OCI-LY1 (cell line): ENCODE measurements around the gene LRRFIP2.

ENCODE experiments used
- H2AFZ ChIP-seq: fragments of 200-600 bp; sonication (generic), shearing (Covaris generic); 2 replicates; pipeline ENCODE4 v1.6.0; 2014; ENCODE audit warnings: antibody characterized with exemption, mild to moderate bottlenecking, low read length
- H3F3A ChIP-seq: fragments of 200-600 bp; sonication (generic), shearing (Covaris generic); 2 replicates; pipeline ENCODE4 v1.6.0; 2014; ENCODE audit warnings: mild to moderate bottlenecking, antibody characterized with exemption, low read length, moderate library complexity; ENCODE audit not compliant: insufficient read depth
- H3K27ac ChIP-seq: fragments of 200-600 bp; sonication (generic); 2 replicates; pipeline ENCODE4 v1.5.1; 2014; ENCODE audit warnings: low read length, mixed run types, mild to moderate bottlenecking, low read depth; ENCODE audit not compliant: poor library complexity, severe bottlenecking
- H3K27me3 ChIP-seq: fragments of 200-600 bp; sonication (generic); 2 replicates; pipeline ENCODE4 v1.6.0; 2014; ENCODE audit warnings: antibody characterized with exemption, mild to moderate bottlenecking, low read length, moderate library complexity; ENCODE audit not compliant: insufficient read depth
- H3K36me3 ChIP-seq: fragments of 200-600 bp; sonication (generic); 2 replicates; pipeline ENCODE4 v1.6.1; 2014; ENCODE audit warnings: mild to moderate bottlenecking, antibody characterized with exemption, low read length, moderate library complexity, mixed read lengths; ENCODE audit not compliant: insufficient read depth
- H3K4me1 ChIP-seq: fragments of 200-600 bp; sonication (generic); 2 replicates; pipeline ENCODE4 v1.5.1; 2014; ENCODE audit warnings: mild to moderate bottlenecking, low read length, moderate library complexity; ENCODE audit not compliant: insufficient read depth, severe bottlenecking
- H3K4me2 ChIP-seq: fragments of 200-600 bp; sonication (generic), shearing (Covaris generic); 2 replicates; pipeline ENCODE4 v1.6.1; 2014; ENCODE audit warnings: low read length
- H3K4me3 ChIP-seq: fragments of 200-600 bp; sonication (generic); 2 replicates; pipeline ENCODE4 v1.5.1; 2014; ENCODE audit warnings: low read length, low read depth, mild to moderate bottlenecking, mixed read lengths; ENCODE audit not compliant: poor library complexity, severe bottlenecking
- H3K79me2 ChIP-seq: fragments of 200-600 bp; shearing (Covaris generic); 2 replicates; pipeline ENCODE4 v1.6.1; 2016; ENCODE audit warnings: mixed run types, low read length, mixed read lengths; ENCODE audit not compliant: insufficient read depth
- H3K9ac ChIP-seq: fragments of 200-600 bp; sonication (generic), shearing (Covaris generic); 2 replicates; pipeline ENCODE4 v1.6.1; 2014; ENCODE audit warnings: mild to moderate bottlenecking, low read length, mixed read lengths
- H3K9me2 ChIP-seq: fragments of 200-600 bp; sonication (generic), shearing (Covaris generic); 2 replicates; pipeline ENCODE4 v1.6.1; 2014; ENCODE audit warnings: low read depth, mild to moderate bottlenecking, low read length, mixed read lengths
- H3K9me3 ChIP-seq: fragments of 200-600 bp; shearing (Covaris generic); 2 replicates; pipeline ENCODE4 v1.6.1; 2014; ENCODE audit warnings: low read length, mixed read lengths
- H4K20me1 ChIP-seq: fragments of 200-600 bp; sonication (generic), shearing (Covaris generic); 2 replicates; pipeline ENCODE4 v1.6.0; 2016; ENCODE audit warnings: mild to moderate bottlenecking, low read length; ENCODE audit not compliant: insufficient read depth
- EZH2 ChIP-seq: fragments of 200-600 bp; sonication (generic), shearing (Covaris generic); IDR thresholded peaks from 2 replicates; pipeline ENCODE4 v1.8.0; 2017; ENCODE audit warnings: borderline replicate concordance, mixed run types, mild to moderate bottlenecking, antibody characterized with exemption, low read length, moderate library complexity, mixed read lengths
- TF ChIP-seq, protein P1 (sequence below): fragments of 200-600 bp; sonication (generic), shearing (Covaris generic); IDR thresholded peaks from 2 replicates; pipeline ENCODE4 v1.5.1; 2017; ENCODE audit warnings: mild to moderate bottlenecking, antibody characterized with exemption, low read length, moderate library complexity, mixed read lengths

LRRFIP2 gene

GRCh38 chr3:37111199-37111598, 63.2 kb downstream of the LRRFIP2 start:
- H3K4me3 ChIP-seq: no peak overlapping the region
- H3K27ac ChIP-seq: no peak overlapping the region
- H3K9me3 ChIP-seq: no peaks in the 10 kb centered on the region
- no peaks in the 10 kb centered on the region for H3K36me3 ChIP-seq
- no peaks in the 10 kb centered on the region for H3F3A ChIP-seq
- no peaks in the 10 kb centered on the region for H3K27me3 ChIP-seq
- no peaks in the 10 kb centered on the region for H4K20me1 ChIP-seq
- no peak overlapping the region for H3K9ac ChIP-seq
- no peaks in the 10 kb centered on the region for H3K4me1 ChIP-seq
- TF ChIP-seq EZH2: no peak
- TF ChIP-seq, protein P1, sequence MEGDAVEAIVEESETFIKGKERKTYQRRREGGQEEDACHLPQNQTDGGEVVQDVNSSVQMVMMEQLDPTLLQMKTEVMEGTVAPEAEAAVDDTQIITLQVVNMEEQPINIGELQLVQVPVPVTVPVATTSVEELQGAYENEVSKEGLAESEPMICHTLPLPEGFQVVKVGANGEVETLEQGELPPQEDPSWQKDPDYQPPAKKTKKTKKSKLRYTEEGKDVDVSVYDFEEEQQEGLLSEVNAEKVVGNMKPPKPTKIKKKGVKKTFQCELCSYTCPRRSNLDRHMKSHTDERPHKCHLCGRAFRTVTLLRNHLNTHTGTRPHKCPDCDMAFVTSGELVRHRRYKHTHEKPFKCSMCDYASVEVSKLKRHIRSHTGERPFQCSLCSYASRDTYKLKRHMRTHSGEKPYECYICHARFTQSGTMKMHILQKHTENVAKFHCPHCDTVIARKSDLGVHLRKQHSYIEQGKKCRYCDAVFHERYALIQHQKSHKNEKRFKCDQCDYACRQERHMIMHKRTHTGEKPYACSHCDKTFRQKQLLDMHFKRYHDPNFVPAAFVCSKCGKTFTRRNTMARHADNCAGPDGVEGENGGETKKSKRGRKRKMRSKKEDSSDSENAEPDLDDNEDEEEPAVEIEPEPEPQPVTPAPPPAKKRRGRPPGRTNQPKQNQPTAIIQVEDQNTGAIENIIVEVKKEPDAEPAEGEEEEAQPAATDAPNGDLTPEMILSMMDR: no peak
- H3K79me2 ChIP-seq: no peaks in the 10 kb centered on the region
- no peak overlapping the region for H2AFZ ChIP-seq
- H3K9me2 ChIP-seq: no peaks in the 10 kb centered on the region
- no peak overlapping the region for H3K4me2 ChIP-seq

GRCh38 chr3:37107846-37108245, 66.5 kb downstream of the LRRFIP2 start:
- H3K9ac ChIP-seq: no peak overlapping the region
- H3K4me3 ChIP-seq: no peak overlapping the region
- TF ChIP-seq, protein P1: no peak
- no peak for TF ChIP-seq EZH2
- no peaks in the 10 kb centered on the region for H3K79me2 ChIP-seq
- H3K4me2 ChIP-seq: no peak overlapping the region
- no peaks in the 10 kb centered on the region for H3K9me3 ChIP-seq
- no peaks in the 10 kb centered on the region for H3K36me3 ChIP-seq
- H3F3A ChIP-seq: no peaks in the 10 kb centered on the region
- no peaks in the 10 kb centered on the region for H3K27me3 ChIP-seq
- H4K20me1 ChIP-seq: no peaks in the 10 kb centered on the region
- no peak overlapping the region for H3K27ac ChIP-seq
- no peaks in the 10 kb centered on the region for H3K4me1 ChIP-seq
- no peak overlapping the region for H2AFZ ChIP-seq
- no peaks in the 10 kb centered on the region for H3K9me2 ChIP-seq

GRCh38 chr3:37103103-37103808, 71.1 kb downstream of the LRRFIP2 start:
- H3F3A ChIP-seq: no peaks in the 10 kb centered on the region
- TF ChIP-seq, protein P1: no peak
- no peak for TF ChIP-seq EZH2

More at GRCh38 chr3:37103103-37103808, 71.1 kb downstream of the LRRFIP2 start:
- no peaks in the 10 kb centered on the region for H3K79me2 ChIP-seq
- no peak overlapping the region for H3K27ac ChIP-seq
- H3K9me3 ChIP-seq: no peaks in the 10 kb centered on the region
- no peak overlapping the region for H3K4me3 ChIP-seq
- no peaks in the 10 kb centered on the region for H3K27me3 ChIP-seq
- no peaks in the 10 kb centered on the region for H3K4me1 ChIP-seq
- no peaks in the 10 kb centered on the region for H3K9me2 ChIP-seq
- no peak overlapping the region for H3K4me2 ChIP-seq
- H2AFZ ChIP-seq: no peak overlapping the region
- no peak overlapping the region for H3K9ac ChIP-seq
- no peaks in the 10 kb centered on the region for H4K20me1 ChIP-seq
- H3K36me3 ChIP-seq: no peaks in the 10 kb centered on the region
